ENCODE measurements around the gene FHIT.

FHIT gene

GRCh38 chr3:60243456-60243855 lies 1007.8 kb downstream of the FHIT start:
- DNase-seq, result no peak

GRCh38 chr3:60240492-60240891 lies 1010.8 kb downstream of the FHIT start:
- no peak for DNase-seq

GRCh38 chr3:60238550-60238949 lies 1012.7 kb downstream of the FHIT start:
- no peak for DNase-seq

- DNase-seq, result no peak
Measured at GRCh38 chr3:60229502-60229901, 1021.8 kb downstream of the FHIT start.

GRCh38 chr3:60228823-60229222 lies 1022.4 kb downstream of the FHIT start:
- no peak for DNase-seq

- no peak for DNase-seq
Measured at GRCh38 chr3:60226912-60227311, 1024.3 kb downstream of the FHIT start.

GRCh38 chr3:60225848-60226247 lies 1025.4 kb downstream of the FHIT start:
- DNase-seq, result no peak

GRCh38 chr3:60220768-60221167 lies 1030.5 kb downstream of the FHIT start:
- no peak for DNase-seq

- no peak for DNase-seq
Measured at GRCh38 chr3:60219501-60219900, 1031.8 kb downstream of the FHIT start.

GRCh38 chr3:60217156-60217911 lies 1033.9 kb downstream of the FHIT start:
- DNase-seq, result no peak

GRCh38 chr3:60216462-60217075 lies 1034.7 kb downstream of the FHIT start:
- no peak for DNase-seq

GRCh38 chr3:60215946-60216345 lies 1035.3 kb downstream of the FHIT start:
- DNase-seq, result no peak

- DNase-seq, result no peak
Measured at GRCh38 chr3:60207905-60208304, 1043.3 kb downstream of the FHIT start.

- DNase-seq, result no peak
Measured at GRCh38 chr3:60206206-60206605, 1045.0 kb downstream of the FHIT start.

- DNase-seq, result no peak
Measured at GRCh38 chr3:60202052-60202726, 1049.1 kb downstream of the FHIT start.

- DNase-seq, result no peak
Measured at GRCh38 chr3:60199306-60199705, 1051.9 kb downstream of the FHIT start.

GRCh38 chr3:60198179-60198720 lies 1053.0 kb downstream of the FHIT start:
- no peak for DNase-seq

- DNase-seq, result no peak
Measured at GRCh38 chr3:60192297-60193114, 1058.7 kb downstream of the FHIT start.

- DNase-seq, result no peak
Measured at GRCh38 chr3:60190073-60190472, 1061.2 kb downstream of the FHIT start.

- DNase-seq, result no peak
Measured at GRCh38 chr3:60189304-60189703, 1061.9 kb downstream of the FHIT start.

- DNase-seq, result no peak
Measured at GRCh38 chr3:60188803-60189202, 1062.4 kb downstream of the FHIT start.

- DNase-seq, result no peak
Measured at GRCh38 chr3:60187343-60187742, 1063.9 kb downstream of the FHIT start.

- DNase-seq, result no peak
Measured at GRCh38 chr3:60186359-60186758, 1064.9 kb downstream of the FHIT start.

Measured in KG1 (cell line).